Chondrocyte (in vitro differentiated cells): Measurements from ENCODE around the gene BPHL. TPM values are rescaled to one million over a fixed set of nuclear protein-coding genes. Genes with fewer than 3 reads are reported as not detected.

Source experiments
- DNase-seq: peaks from one replicate; pipeline ENCODE4 v3.0.0; 2021; ENCODE audit warnings: mixed read lengths, low spot score
- H3K27ac Mint-ChIP-seq: one replicate; pipeline ENCODE4 v1.8.0; 2021; ENCODE audit warnings: mild to moderate bottlenecking, moderate library complexity, mixed read lengths; ENCODE audit not compliant: unreplicated experiment
- H3K27me3 Mint-ChIP-seq: 2 replicates; pipeline ENCODE4 v1.8.0; 2021; ENCODE audit warnings: low read depth, mixed read lengths
- H3K36me3 Mint-ChIP-seq: 2 replicates; pipeline ENCODE4 v1.8.0; 2021; ENCODE audit warnings: low read depth, mixed read lengths
- H3K4me1 Mint-ChIP-seq: 2 replicates; pipeline ENCODE4 v1.8.0; 2021; ENCODE audit warnings: low read depth, mild to moderate bottlenecking, mixed read lengths
- H3K4me3 Mint-ChIP-seq: one replicate; pipeline ENCODE4 v1.8.0; 2021; ENCODE audit warnings: mild to moderate bottlenecking, moderate library complexity, mixed read lengths; ENCODE audit not compliant: unreplicated experiment
- H3K9me3 Mint-ChIP-seq: 2 replicates; pipeline ENCODE4 v1.8.0; 2021; ENCODE audit warnings: low read depth, mixed read lengths
- total RNA-seq: library from RNA; stranded (reverse); gene quantifications from 3 replicates; pipeline ENCODE4 v1.2.1, GENCODE V29; 2021
- TF ChIP-seq, protein P1 (sequence below): fragments of 200-600 bp; sonication (generic); IDR thresholded peaks from 2 replicates; pipeline ENCODE4 v1.5.0; 2021; ENCODE audit warnings: antibody characterized with exemption, mild to moderate bottlenecking, moderate library complexity

BPHL gene
- total RNA-seq, 1 donor from 2014 or later: 26.2 TPM

DNA sequence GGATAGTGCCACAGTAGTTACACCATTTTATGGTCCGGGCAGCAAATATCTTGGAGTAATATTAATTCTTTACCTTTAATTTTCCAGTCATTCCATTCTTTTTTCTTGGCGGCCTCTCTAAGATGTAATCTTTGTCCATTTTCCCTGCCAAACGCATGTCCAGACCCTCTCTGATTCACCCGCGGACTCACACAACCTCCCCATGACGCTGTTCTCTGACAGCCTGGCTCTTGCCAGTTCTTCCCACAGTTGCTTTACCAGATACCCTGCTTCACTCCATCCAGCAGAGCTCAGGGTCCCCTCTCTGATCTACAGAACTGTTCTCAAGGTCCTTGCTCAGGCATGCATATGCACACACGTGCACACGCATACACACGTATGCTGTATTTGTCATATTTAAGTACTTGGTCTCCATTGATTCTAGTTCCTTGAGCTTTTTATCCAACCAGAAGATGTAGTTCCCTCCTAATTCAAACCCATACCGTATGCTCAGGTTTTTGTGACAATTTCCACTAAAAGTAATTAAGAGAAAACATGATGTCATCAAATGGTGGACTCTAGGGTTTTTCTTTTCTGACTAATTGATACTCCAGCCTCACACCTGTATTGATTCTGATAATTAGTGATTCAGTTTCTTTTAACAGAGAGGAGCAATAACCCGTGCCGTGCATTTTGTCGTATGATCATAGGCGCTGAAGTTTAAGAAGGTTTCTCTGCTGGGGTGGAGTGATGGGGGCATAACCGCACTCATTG lies 10.0 kb downstream of the BPHL start:
- H3K9me3 Mint-ChIP-seq: no peaks in the 10 kb centered on the region
- no peak overlapping the region for H3K27ac Mint-ChIP-seq
- H3K4me1 Mint-ChIP-seq: peaks cover 3% of the 10 kb centered on the region
- TF ChIP-seq, protein P1, sequence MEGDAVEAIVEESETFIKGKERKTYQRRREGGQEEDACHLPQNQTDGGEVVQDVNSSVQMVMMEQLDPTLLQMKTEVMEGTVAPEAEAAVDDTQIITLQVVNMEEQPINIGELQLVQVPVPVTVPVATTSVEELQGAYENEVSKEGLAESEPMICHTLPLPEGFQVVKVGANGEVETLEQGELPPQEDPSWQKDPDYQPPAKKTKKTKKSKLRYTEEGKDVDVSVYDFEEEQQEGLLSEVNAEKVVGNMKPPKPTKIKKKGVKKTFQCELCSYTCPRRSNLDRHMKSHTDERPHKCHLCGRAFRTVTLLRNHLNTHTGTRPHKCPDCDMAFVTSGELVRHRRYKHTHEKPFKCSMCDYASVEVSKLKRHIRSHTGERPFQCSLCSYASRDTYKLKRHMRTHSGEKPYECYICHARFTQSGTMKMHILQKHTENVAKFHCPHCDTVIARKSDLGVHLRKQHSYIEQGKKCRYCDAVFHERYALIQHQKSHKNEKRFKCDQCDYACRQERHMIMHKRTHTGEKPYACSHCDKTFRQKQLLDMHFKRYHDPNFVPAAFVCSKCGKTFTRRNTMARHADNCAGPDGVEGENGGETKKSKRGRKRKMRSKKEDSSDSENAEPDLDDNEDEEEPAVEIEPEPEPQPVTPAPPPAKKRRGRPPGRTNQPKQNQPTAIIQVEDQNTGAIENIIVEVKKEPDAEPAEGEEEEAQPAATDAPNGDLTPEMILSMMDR: no peak
- no peak for DNase-seq
- H3K27me3 Mint-ChIP-seq: no peaks in the 10 kb centered on the region
- H3K36me3 Mint-ChIP-seq: peaks cover 26% of the 10 kb centered on the region
- no peak overlapping the region for H3K4me3 Mint-ChIP-seq

DNA sequence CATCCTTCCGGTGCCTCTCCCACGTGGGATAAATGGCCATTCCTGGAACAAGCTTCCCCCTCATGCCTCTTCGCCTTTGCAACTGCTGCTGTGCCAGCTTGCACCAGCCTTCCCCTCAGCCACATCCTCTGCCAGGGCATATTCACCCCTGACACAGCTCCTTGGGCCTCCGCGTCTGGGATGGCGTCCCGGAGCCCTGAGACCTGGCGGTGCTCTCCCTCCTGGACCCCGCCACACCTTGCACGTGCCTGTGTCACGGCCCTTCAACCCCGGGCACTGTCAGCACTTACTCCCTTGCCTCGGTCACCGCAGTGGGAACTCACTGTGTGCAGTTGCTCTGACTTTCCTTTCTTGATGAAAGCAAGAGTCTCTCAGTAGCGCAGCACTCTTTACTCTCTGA lies 13.2 kb downstream of the BPHL start:
- Mint-ChIP-seq H3K4me1 (no peaks in the 10 kb centered on the region), H3K36me3 (peaks cover 31% of the 10 kb centered on the region), H3K27ac (no peak overlapping the region), H3K4me3 (no peak overlapping the region), H3K27me3 (no peaks in the 10 kb centered on the region), H3K9me3 (no peaks in the 10 kb centered on the region)
- DNase-seq: no peak
- TF ChIP-seq, protein P1: no peak

DNA sequence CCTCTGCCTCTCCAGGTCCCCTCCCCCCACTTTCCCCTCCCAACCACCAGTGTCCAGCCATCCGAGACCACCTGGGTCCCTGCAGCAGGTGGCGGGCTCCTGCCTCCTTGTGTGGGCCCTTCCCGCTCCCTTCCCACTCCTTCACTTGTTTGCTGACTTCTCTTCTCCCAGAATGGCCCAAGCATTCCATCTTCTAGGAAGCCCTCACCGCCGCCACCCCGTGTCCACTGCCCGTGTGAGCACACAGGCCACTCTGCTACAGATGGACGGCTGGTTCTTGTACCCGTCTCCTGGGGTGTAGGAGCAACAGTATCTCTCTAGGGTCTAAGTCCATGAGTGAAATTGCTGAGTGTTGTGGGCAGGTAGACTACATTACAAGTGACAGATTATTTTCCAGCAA lies 15.0 kb downstream of the BPHL start:
- peaks cover 40% of the 10 kb centered on the region for H3K36me3 Mint-ChIP-seq
- no peaks in the 10 kb centered on the region for H3K27me3 Mint-ChIP-seq
- no peak overlapping the region for H3K4me3 Mint-ChIP-seq
- TF ChIP-seq, protein P1: no peak
- H3K27ac Mint-ChIP-seq: no peak overlapping the region
- H3K4me1 Mint-ChIP-seq: no peaks in the 10 kb centered on the region
- no peak for DNase-seq
- H3K9me3 Mint-ChIP-seq: no peaks in the 10 kb centered on the region

DNA sequence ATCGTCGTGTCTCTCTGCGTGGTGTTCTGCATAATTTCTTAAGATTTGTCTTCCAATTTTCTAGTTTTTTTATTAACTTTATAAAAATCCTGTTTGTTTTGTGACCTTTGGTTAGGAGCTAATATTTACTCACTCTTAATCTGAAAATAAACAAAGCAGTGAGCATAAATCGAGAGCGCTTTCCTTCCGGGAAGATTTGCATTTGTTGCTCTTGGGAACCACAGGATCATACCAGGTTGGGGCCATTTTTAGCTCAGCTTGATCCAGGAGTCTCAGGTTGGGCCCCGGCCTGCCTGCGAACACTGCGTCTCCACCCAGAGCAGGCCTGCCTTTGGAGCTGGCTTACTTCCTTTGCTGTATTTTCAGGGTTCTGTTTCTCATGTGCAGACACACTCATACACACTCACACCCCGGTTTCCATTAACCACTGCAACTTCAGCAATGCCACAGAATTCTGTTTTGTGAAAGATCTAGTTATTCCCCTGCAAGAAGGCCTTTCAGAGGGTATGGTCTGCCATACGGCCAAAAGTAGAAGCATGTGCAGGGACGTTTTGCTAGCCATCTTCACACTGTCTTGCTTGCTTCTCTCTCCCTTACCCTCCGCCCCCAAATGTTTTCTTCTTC lies 17.3 kb downstream of the BPHL start:
- H3K4me1 Mint-ChIP-seq: peaks cover 7% of the 10 kb centered on the region

DNA sequence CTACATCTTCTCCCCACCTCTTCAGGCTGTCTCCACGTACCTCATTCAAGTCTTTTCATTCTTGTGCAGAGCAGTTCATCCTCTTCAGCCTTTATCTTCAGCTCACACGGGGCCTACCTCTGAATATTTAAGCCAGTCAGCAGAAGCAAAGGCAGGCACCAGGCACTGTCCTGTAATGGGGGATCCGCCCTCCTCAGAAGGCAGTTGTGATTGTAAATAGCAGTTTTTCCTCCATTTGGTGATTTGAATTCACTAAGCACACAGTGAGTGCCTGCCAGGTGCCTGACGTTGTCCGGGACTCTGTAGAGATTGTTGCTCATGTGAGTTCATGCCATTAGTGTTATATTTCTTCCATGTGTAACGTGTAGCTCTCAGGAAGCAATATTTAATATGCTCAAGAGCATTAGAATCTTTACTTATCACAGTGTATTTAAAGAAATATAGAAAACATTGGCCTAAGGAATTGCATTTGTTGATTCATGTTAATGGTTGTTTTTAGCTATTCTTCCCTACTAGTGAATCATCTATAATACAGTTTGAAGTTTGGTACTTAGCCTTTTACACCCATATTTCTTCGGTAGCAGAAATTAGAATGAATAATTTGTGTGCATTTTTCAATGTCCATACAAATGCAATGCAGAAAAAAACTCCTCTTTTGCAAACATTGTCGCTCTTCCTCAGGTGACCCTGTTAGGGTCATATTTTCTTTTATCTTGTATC lies 17.9 kb downstream of the BPHL start:
- Mint-ChIP-seq H3K4me3 (no peak overlapping the region), H3K9me3 (no peaks in the 10 kb centered on the region), H3K36me3 (peaks cover 36% of the 10 kb centered on the region), H3K4me1 (peaks cover 7% of the 10 kb centered on the region), H3K27me3 (no peaks in the 10 kb centered on the region), H3K27ac (no peak overlapping the region)
- no peak for DNase-seq
- TF ChIP-seq, protein P1: no peak

More for the DNA sequence above, 17.3 kb downstream of the BPHL start:
- Mint-ChIP-seq H3K27me3 (no peaks in the 10 kb centered on the region), H3K9me3 (no peaks in the 10 kb centered on the region), H3K36me3 (peaks cover 39% of the 10 kb centered on the region), H3K4me3 (no peak overlapping the region), H3K27ac (no peak overlapping the region)
- TF ChIP-seq, protein P1: no peak
- no peak for DNase-seq
